ENCODE data around the gene PCDHGA4.

DNA sequence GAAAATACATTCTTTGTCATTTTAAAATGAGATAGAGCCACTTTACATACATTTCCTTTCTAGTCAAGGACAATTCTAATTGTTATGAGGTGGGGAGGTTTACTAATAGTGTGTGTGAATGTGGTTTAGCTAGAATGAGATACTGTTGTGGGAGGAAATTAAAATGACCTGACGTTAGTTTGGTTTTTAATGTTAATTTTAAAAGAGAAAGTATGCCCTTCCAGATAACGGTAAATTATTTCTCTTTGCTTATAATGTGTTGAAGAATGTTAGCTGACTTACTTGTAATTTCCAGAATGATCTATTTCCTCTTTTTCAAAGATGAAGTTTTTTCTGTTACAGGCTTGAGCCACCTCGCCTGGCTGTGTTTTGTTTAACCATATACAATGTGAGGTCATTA, 32.6 kb upstream of the PCDHGA4 start:
- TF ChIP-seq, protein P1, sequence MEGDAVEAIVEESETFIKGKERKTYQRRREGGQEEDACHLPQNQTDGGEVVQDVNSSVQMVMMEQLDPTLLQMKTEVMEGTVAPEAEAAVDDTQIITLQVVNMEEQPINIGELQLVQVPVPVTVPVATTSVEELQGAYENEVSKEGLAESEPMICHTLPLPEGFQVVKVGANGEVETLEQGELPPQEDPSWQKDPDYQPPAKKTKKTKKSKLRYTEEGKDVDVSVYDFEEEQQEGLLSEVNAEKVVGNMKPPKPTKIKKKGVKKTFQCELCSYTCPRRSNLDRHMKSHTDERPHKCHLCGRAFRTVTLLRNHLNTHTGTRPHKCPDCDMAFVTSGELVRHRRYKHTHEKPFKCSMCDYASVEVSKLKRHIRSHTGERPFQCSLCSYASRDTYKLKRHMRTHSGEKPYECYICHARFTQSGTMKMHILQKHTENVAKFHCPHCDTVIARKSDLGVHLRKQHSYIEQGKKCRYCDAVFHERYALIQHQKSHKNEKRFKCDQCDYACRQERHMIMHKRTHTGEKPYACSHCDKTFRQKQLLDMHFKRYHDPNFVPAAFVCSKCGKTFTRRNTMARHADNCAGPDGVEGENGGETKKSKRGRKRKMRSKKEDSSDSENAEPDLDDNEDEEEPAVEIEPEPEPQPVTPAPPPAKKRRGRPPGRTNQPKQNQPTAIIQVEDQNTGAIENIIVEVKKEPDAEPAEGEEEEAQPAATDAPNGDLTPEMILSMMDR (IDR thresholded peaks at IDR 0.05; ENCODE audit: control extremely low read depth in 1 of 3, insufficient read depth in 1 of 3, low read depth in 1 of 3, low read length in 3 of 3) = no peak
- TF ChIP-seq, protein P2, sequence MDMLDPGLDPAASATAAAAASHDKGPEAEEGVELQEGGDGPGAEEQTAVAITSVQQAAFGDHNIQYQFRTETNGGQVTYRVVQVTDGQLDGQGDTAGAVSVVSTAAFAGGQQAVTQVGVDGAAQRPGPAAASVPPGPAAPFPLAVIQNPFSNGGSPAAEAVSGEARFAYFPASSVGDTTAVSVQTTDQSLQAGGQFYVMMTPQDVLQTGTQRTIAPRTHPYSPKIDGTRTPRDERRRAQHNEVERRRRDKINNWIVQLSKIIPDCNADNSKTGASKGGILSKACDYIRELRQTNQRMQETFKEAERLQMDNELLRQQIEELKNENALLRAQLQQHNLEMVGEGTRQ (IDR thresholded peaks at IDR 0.05; ENCODE audit: low read length) = no peak
- no peak for TF ChIP-seq HDAC2 (IDR thresholded peaks at IDR 0.05; ENCODE audit: borderline replicate concordance in 1 of 2, low read depth in 2 of 2, low read length in 2 of 2)

Measured in H1 (cell line).